Kidney (tissue), 14 donors: ENCODE measurements around the gene VPS26C. TPM values are rescaled to one million over a fixed set of nuclear protein-coding genes. Genes with fewer than 3 reads are reported as not detected.

Experiments
- DNase-seq, 5 donors: peaks; one replicate each; pipeline ENCODE4 v3.0.0-alpha.2; 2013 to 2020
- FAIRE-seq: peaks from 2 replicates; lab custom pipeline; 2012; peaks lifted over from hg19 to GRCh38; lab: Jason Lieb, UNC
- H3K27ac ChIP-seq, 2 donors: one replicate each; pipeline ENCODE4 v1.7.0; 2013; ENCODE audit warnings: low read depth in 2 of 2, low read length in 2 of 2, inconsistent platforms in 1 of 2
- H3K27me3 ChIP-seq: one replicate; pipeline ENCODE4 v1.7.1; 2013; ENCODE audit warnings: low read length, inconsistent platforms; ENCODE audit not compliant: control insufficient read depth, insufficient read depth
- H3K36me3 ChIP-seq, 3 donors: one replicate each; pipeline versions ENCODE4 v1.7.0 to v1.7.1; 2013; ENCODE audit warnings: low read length in 3 of 3, control low read depth in 1 of 3, inconsistent platforms in 1 of 3; ENCODE audit not compliant: insufficient read depth in 3 of 3, control insufficient read depth in 2 of 3
- H3K4me1 ChIP-seq, 3 donors: one replicate each; pipeline versions ENCODE4 v1.7.0 to v1.7.1; 2013; ENCODE audit warnings: low read length in 3 of 3, inconsistent platforms in 1 of 3, low read depth in 1 of 3; ENCODE audit not compliant: control insufficient read depth in 2 of 3, insufficient read depth in 2 of 3
- H3K4me3 ChIP-seq, 3 donors: one replicate each; pipeline versions ENCODE4 v1.7.0 to v1.8.1; 2013; ENCODE audit warnings: low read length in 3 of 3, control low read depth in 1 of 3, inconsistent platforms in 1 of 3
- H3K9ac ChIP-seq, 3 donors: one replicate each; pipeline versions ENCODE4 v1.7.0 to v1.7.1; 2013; ENCODE audit warnings: low read length in 3 of 3, control low read depth in 1 of 3, inconsistent platforms in 1 of 3
- H3K9me3 ChIP-seq, 3 donors: one replicate each; pipeline versions ENCODE4 v1.7.0 to v1.7.1; 2013; ENCODE audit warnings: low read length in 3 of 3, control low read depth in 1 of 3, inconsistent platforms in 1 of 3; ENCODE audit not compliant: control insufficient read depth in 2 of 3, insufficient read depth in 1 of 3
- CTCF ChIP-seq: IDR thresholded peaks from 3 replicates; pipeline ENCODE4 v1.5.1; 2012; ENCODE audit warnings: mild to moderate bottlenecking, moderate library complexity, borderline replicate concordance; ENCODE audit not compliant: insufficient read depth; ENCODE audit errors: extremely low read depth
- intact Hi-C: fragments of 100-400 bp; cut with DNase I; formaldehyde crosslinking; loops from one replicate; pipeline ENCODE4 v1.11.1; 2022
- polyA plus RNA-seq: library from polyadenylated mRNA; stranded (reverse); fragments of 350-450 nt; fragmentation: Illumina TruSeq; extraction: RNeasy Lipid Tissue Mini Kit (QIAGEN cat#74804); gene quantifications from one replicate; pipeline ENCODE4 v1.2.3, GENCODE V29; 2014; ENCODE audit warnings: low read depth, low replicate concordance; ENCODE audit not compliant: insufficient read depth
- total RNA-seq: library from RNA; stranded (reverse); fragmentation: NEBNext Ultra II Directional; extraction: Animal tissue kit (Norgen Biotek cat#: 25700); gene quantifications from one replicate; pipeline ENCODE4 v1.2.1, GENCODE V29; 2021
- donor health status: control.
- donor health status: control.
- donor health status: control.
- donor health status: control.
- donor health status: control.
- donor health status: DM: yes; HTN: yes; CAD: no.
- donor health status: Normal renal cell carcinoma (clear cell type).

Gene VPS26C
- total and polyA plus RNA-seq, 2 donors from 2014 or later, result 30.0 to 51.8 TPM

DNA sequence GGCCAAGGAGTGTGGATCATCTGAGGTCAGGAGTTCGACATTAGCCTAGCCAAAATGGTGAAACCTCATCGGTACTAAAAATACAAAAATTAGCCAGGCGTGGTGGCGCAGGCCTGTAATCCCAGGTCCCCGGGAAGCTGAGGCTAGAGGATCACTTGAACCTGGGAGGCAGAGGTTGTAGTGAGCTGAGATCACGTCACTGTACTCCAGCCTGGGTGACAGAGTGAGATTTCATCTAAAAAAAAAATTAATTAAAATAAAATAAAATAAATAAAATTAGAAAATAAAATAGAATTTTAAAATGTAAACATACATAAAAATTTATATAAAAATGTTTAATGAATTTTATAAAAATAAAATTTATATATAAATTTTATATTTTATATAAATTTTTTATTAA, 5.8 kb upstream of the VPS26C start:
- Histone ChIP-seq H3K27me3 (no peaks in the 10 kb centered on the region), H3K36me3 (no peaks in the 10 kb centered on the region), H3K9me3 (no peaks in the 10 kb centered on the region), H3K9ac (no peak overlapping the region), H3K4me1 (no peaks in the 10 kb centered on the region), H3K4me3 (no peak overlapping the region), H3K27ac (no peak overlapping the region)
- no peak for DNase-seq
- intact Hi-C loops, result loop anchor here (10.0 kb wide), 1 partner anchor 92 kb away; the partner anchor contains the start of gene DYRK1A
- TF ChIP-seq CTCF, result no peak
- peak; percentile 97 for FAIRE-seq

GRCh38 chr21:37270576-37271365, 3.6 kb upstream of the VPS26C start:
- Histone ChIP-seq H3K9ac (no peak overlapping the region), H3K27ac (no peak overlapping the region), H3K4me1 (no peaks in the 10 kb centered on the region), H3K36me3 (no peaks in the 10 kb centered on the region), H3K4me3 (no peak overlapping the region), H3K27me3 (no peaks in the 10 kb centered on the region), H3K9me3 (no peaks in the 10 kb centered on the region)
- intact Hi-C loops, result loop anchor here (10.0 kb wide), 1 partner anchor 94 kb away; the partner anchor contains the start of gene DYRK1A
- FAIRE-seq, result no peak
- no peak for DNase-seq
- no peak for TF ChIP-seq CTCF

DNA sequence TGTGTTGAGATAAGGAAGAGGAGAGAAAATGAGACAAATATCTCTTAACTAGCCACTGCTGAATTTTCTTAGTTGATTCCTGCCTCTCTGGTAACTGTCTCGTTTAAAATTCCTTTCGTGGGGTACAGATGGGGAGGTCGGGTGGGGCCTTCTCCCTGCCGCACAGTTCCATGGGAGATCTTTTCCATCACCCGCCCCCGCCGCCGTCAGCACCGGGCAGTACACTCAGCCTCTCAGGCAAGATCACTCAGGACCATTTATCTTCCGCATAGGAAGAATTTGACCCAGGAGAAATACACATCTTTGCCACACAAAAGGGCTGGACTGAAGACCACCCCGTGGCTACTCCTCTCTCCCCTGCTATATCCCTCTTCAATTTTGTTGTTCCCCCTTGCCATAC, 2.3 kb upstream of the VPS26C start:
- intact Hi-C loops, result no loop called here
- Histone ChIP-seq H3K4me3 (no peak overlapping the region), H3K9ac (no peak overlapping the region), H3K27me3 (no peaks in the 10 kb centered on the region), H3K36me3 (no peaks in the 10 kb centered on the region), H3K4me1 (no peaks in the 10 kb centered on the region), H3K27ac (no peak overlapping the region), H3K9me3 (no peaks in the 10 kb centered on the region)
- DNase-seq, result no peak
- no peak for TF ChIP-seq CTCF
- FAIRE-seq, result no peak
